GM12878 (cell line): ENCODE data around the gene GLT8D2.

Experiments
- EP300 ChIP-seq, 2 experiments: fragments of 150-350 bp in 1 of 2; IDR thresholded peaks; 2 replicates each; pipeline ENCODE4 v1.6.1; 2011 to 2012; ENCODE audit warnings: low read depth in 2 of 2, low read length in 2 of 2, borderline replicate concordance in 1 of 2, improper control_type of control experiment in 1 of 2, inconsistent platforms in 1 of 2; ENCODE audit not compliant: control insufficient read depth in 1 of 2
- FOXM1 ChIP-seq: IDR thresholded peaks from 2 replicates; pipeline ENCODE4 v1.6.1; 2012; ENCODE audit warnings: low read depth, mild to moderate bottlenecking, inconsistent platforms, low read length, moderate library complexity
- GATAD2B ChIP-seq: fragments of 450-650 bp; conservative IDR thresholded peaks from 2 replicates; pipeline ENCODE4 v1.6.1; 2017; ENCODE audit warnings: low read depth, mild to moderate bottlenecking, moderate library complexity
- TF ChIP-seq, protein P1 (sequence below), 3 experiments: IDR thresholded peaks in 2 of 3; conservative IDR thresholded peaks in 1 of 3; 2 replicates each; pipeline ENCODE4 v1.5.1; 2011; ENCODE audit warnings: low read depth in 3 of 3, low read length in 3 of 3, mild to moderate bottlenecking in 3 of 3, control low read depth in 2 of 3, moderate library complexity in 2 of 3, inconsistent platforms in 1 of 3, mixed read lengths in 1 of 3; ENCODE audit not compliant: control insufficient read depth in 2 of 3, insufficient read depth in 1 of 3; ENCODE audit errors: extremely low read depth in 1 of 3

DNA sequence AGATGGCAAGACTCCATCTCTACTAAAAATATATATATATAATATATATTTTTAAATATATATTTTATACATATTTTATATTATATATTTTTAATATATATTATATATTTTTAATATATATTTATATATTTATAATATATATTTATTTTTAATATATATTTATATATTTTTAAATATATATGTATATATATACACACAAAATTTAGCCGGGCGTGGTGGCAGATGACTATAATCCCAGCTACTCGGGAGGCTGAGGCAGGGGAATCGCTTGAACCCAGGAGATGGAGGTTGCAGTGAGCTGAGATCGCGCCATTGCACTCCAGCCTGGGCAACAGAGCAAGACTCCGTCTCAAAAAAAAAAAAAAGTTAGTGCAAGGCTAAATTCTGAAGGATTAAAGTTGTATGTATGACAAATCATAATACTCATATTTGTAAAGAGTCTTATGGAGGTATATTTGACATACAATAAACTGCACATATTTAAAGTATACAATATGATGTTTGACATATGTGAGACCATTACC lies 92.1 kb downstream of the GLT8D2 start:
- no peak for TF ChIP-seq GATAD2B
- TF ChIP-seq, protein P1, sequence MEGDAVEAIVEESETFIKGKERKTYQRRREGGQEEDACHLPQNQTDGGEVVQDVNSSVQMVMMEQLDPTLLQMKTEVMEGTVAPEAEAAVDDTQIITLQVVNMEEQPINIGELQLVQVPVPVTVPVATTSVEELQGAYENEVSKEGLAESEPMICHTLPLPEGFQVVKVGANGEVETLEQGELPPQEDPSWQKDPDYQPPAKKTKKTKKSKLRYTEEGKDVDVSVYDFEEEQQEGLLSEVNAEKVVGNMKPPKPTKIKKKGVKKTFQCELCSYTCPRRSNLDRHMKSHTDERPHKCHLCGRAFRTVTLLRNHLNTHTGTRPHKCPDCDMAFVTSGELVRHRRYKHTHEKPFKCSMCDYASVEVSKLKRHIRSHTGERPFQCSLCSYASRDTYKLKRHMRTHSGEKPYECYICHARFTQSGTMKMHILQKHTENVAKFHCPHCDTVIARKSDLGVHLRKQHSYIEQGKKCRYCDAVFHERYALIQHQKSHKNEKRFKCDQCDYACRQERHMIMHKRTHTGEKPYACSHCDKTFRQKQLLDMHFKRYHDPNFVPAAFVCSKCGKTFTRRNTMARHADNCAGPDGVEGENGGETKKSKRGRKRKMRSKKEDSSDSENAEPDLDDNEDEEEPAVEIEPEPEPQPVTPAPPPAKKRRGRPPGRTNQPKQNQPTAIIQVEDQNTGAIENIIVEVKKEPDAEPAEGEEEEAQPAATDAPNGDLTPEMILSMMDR (IDR thresholded peaks at IDR 0.05 in 2 of 3, conservative IDR thresholded peaks at IDR 0.05 in 1 of 3; ENCODE audit: control insufficient read depth in 2 of 3, extremely low read depth in 1 of 3, insufficient read depth in 1 of 3, low read depth in 3 of 3, low read length in 3 of 3): no peak
- no peak for TF ChIP-seq EP300 (IDR thresholded peaks at IDR 0.05; ENCODE audit: borderline replicate concordance in 1 of 2, control insufficient read depth in 1 of 2, low read depth in 2 of 2, low read length in 2 of 2)
- TF ChIP-seq FOXM1: no peak
